Thyroid gland (tissue), 4 donors: Measurements from ENCODE around the gene PSMA4.

Experiments
- CTCF ChIP-seq, 6 experiments: fragments of 200-600 bp in 3 of 6; fragments of 450-650 bp in 3 of 6; sonication (generic) in 3 of 6; IDR thresholded peaks; one replicate each; pipeline ENCODE4 v1.5.1; 2016 to 2019; ENCODE audit warnings: antibody characterized with exemption in 6 of 6, mild to moderate bottlenecking in 2 of 6, inconsistent platforms in 1 of 6, moderate library complexity in 1 of 6
- POLR2A ChIP-seq, 2 donors: fragments of 450-650 bp; IDR thresholded peaks; one replicate each; pipeline ENCODE4 v1.6.1; 2017; ENCODE audit warnings: antibody characterized with exemption in 2 of 2, mild to moderate bottlenecking in 2 of 2, moderate library complexity in 1 of 2

- TF ChIP-seq CTCF (IDR thresholded peaks at IDR 0.05) (no peak), POLR2A (IDR thresholded peaks at IDR 0.05) (no peak)
These were observed 9.9 kb downstream of the PSMA4 start for GRCh38 chr15:78550194-78550593.
